HG03097 (cell line): ENCODE data around the gene NPIPA7.
"Not testable (repeated sequence)": the region's sequence is repeated elsewhere in the genome, so short reads cannot be mapped to it uniquely, and the experiment has no call there.

ENCODE experiments used
- ATAC-seq: cut with Tn5 transposase; IDR thresholded peaks from one replicate; pipeline ENCODE4 v1.9.1; 2021; ENCODE audit not compliant: unreplicated experiment, low FRiP score

NPIPA7 gene

DNA sequence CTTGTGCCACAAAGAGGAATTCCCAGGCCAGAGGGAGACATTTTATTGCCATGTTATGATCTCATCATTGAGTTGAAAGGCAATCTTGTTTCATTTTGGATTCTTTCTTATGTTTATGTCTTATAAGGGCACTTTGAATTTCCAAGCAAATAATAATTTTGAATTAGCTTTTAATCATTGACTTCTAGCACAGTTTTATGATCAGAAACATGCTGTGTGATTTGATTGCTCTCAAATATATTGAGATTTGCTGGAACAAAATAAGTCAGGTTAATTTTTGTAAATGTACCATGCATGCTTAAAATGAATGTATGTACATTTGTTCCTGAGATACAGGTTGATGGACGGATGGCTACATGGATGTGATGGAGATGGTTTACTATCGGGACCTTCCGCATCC is at the start of gene NPIPA7:
NPIPA7 (plus strand) TSS at position 301 of the 400 bp plus-strand sequence. CDS start 105 bp downstream, outside the sequence.
- not testable (repeated sequence) for ATAC-seq

DNA sequence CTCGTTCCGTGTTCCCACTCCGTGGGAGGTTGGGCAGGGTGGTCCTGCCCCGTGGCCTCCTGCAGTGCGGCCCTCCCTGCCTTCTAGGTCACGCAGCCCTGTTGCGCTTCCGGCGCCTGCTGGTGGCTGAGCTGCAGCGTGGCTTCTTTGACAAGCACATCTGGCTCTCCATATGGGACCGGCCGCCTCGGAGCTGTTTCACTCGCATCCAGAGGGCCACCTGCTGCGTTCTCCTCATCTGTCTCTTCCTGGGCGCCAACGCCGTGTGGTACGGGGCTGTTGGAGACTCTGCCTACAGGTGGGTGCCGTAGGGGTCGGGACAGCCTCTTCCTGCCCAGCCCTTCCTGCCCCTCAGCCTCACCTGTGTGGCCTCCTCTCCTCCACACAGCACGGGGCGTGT is 47.5 kb upstream of the NPIPA7 start:
- ATAC-seq, result not testable (repeated sequence)

DNA sequence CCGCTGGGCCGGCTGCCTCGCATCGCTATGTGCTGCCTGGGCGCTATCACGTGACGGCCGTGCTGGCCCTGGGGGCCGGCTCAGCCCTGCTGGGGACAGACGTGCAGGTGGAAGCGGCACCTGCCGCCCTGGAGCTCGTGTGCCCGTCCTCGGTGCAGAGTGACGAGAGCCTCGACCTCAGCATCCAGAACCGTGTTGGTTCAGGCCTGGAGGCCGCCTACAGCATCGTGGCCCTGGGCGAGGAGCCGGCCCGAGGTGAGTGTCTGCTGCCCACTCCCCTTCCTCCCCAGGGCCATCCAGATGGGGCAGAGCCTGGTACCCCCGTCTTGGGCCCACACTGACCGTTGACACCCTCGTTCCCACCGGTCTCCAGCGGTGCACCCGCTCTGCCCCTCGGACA is 21.4 kb upstream of the NPIPA7 start:
- not testable (repeated sequence) for ATAC-seq

DNA sequence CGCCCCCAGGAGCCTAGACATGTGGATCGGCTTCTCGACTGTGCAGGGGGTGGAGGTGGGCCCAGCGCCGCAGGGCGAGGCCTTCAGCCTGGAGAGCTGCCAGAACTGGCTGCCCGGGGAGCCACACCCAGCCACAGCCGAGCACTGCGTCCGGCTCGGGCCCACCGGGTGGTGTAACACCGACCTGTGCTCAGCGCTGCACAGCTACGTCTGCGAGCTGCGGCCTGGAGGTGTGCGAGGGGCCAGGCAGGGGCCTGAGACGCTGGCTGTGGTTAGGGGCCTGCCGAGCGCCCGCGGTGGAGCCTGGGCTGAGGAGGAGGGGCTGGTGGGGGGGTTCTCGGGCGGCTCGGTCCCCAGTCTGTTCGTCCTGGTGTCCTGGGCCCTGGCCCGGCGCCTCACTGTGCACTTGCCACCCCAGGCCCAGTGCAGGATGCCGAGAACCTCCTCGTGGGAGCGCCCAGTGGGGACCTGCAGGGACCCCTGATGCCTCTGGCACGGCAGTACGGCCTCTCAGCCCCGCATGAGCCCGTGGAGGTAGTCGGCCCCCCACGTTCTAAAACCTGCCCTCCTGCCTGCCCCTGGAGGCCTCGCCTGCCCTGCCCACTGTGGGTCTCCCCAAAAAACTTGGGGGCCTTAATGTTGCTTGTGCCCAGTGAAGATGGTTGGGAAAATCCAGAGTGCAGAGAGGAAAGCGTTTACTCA is 20.2 kb upstream of the NPIPA7 start:
- not testable (repeated sequence) for ATAC-seq

DNA sequence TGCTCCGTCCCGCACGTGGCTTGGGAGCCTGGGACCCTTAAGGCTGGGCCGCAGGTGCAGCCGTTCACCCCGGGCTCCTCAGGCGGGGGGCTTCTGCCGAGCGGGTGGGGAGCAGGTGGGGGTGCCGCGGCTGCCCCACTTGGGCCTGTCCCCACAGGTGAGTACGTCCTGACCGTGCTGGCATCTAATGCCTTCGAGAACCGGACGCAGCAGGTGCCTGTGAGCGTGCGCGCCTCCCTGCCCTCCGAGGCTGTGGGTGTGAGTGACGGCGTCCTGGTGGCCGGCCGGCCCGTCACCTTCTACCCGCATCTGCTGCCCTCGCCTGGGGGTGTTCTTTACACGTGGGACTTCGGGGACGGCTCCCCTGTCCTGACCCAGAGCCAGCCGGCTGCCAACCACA is 15.3 kb upstream of the NPIPA7 start:
- not testable (repeated sequence) for ATAC-seq

DNA sequence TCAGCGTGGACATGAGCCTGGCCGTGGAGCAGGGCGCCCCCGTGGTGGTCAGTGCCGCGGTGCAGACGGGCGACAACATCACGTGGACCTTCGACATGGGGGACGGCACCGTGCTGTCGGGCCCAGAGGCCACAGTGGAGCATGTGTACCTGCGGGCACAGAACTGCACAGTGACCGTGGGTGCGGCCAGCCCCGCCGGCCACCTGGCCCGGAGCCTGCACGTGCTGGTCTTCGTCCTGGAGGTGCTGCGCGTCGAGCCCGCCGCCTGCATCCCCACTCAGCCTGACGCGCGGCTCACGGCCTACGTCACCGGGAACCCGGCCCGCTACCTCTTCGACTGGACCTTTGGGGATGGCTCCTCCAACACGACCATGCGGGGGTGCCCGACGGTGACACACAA is 14.8 kb upstream of the NPIPA7 start:
- ATAC-seq, result not testable (repeated sequence)

GRCh38 chr16:16364701-16365100 is 14.2 kb upstream of the NPIPA7 start:
- ATAC-seq, result not testable (repeated sequence)

DNA sequence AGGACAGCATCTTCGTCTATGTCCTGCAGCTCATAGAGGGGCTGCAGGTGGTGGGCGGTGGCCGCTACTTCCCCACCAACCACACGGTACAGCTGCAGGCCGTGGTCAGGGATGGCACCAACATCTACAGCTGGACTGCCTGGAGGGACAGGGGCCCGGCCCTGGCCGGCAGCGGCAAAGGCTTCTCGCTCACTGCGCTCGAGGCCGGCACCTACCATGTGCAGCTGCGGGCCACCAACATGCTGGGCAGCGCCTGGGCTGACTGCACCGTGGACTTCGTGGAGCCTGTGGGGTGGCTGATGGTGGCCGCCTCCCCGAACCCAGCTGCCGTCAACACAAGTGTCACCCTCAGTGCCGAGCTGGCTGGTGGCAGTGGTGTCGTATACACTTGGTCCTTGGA is 13.6 kb upstream of the NPIPA7 start:
- ATAC-seq, result not testable (repeated sequence)

GRCh38 chr16:16365851-16366250 is 13.1 kb upstream of the NPIPA7 start:
- ATAC-seq, result not testable (repeated sequence)

DNA sequence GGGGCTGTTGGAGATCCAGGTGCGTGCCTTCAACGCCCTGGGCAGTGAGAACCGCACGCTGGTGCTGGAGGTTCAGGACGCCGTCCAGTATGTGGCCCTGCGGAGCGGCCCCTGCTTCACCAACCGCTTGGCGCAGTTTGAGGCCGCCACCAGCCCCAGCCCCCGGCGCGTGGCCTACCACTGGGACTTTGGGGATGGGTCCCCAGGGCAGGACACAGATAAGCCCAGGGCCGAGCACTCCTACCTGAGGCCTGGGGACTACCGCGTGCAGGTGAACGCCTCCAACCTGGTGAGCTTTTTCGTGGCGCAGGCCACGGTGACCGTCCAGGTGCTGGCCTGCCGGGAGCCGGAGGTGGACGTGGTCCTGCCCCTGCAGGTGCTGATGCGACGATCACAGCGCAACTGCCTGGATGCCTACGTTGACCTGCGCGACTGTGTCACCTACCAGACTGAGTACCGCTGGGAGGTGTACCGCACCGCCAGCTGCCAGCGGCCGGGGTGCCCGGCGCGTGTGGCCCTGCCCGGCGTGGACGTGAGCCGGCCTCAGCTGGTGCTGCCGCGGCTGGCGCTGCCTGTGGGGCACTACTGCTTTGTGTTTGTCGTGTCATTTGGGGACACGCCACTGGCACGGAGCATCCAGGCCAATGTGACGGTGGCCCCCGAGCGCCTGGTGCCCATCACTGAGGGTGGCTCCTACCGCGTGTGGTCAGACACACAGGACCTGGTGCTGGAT is 12.2 kb upstream of the NPIPA7 start:
- ATAC-seq, result not testable (repeated sequence)

GRCh38 chr16:16367285-16367628 is 11.7 kb upstream of the NPIPA7 start:
- ATAC-seq, result not testable (repeated sequence)

- not testable (repeated sequence) for ATAC-seq
Measured at GRCh38 chr16:16369081-16369856, 9.7 kb upstream of the NPIPA7 start.

DNA sequence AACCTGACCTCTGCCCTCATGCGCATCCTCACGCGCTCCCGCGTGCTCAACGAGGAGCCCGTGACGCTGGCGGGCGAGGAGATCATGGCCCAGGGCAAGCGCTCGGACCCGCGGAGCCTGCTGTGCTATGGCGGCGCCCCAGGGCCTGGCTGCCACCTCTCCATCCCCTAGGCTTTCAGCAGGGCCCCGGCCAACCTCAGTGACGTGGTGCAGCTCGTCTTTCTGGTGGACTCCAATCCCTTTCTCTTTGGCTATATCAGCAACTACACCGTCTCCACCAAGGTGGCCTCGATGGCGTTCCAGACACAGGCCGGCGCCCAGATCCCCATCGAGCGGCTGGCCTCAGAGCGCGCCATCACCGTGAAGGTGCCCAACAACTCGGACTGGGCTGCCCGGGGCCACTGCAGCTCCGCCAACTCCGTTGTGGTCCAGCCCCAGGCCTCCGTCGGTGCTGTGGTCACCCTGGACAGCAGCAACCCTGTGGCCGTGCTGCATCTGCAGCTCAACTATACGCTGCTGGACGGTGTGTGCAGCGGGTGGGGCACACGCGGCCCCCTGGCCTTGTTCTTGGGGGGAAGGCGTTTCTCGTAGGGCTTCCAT is 7.7 kb upstream of the NPIPA7 start:
- ATAC-seq, result not testable (repeated sequence)

GRCh38 chr16:16374192-16374591 is 4.7 kb upstream of the NPIPA7 start:
- ATAC-seq, result not testable (repeated sequence)

- not testable (repeated sequence) for ATAC-seq
Measured at GRCh38 chr16:16399685-16400084, 20.7 kb downstream of the NPIPA7 start.

DNA sequence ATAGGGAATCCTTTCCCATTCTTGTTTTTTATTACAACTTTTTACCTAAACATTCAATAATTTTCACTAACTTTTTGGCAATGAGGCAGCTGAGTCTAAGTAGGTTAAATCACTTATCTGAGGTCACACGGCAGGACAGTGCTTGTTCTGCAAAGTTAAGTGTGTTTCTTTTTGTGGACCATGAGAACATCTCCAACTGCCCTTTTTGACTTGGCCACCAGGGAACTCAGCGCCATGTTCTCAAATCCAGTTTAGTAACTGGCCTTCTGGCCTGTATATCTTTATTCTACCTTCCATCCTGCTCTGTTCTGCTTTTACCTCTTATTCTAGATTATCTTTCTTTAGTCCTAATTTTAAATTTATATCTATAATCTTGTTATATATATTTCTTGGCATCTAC is 23.4 kb downstream of the NPIPA7 start:
- not testable (repeated sequence) for ATAC-seq

DNA sequence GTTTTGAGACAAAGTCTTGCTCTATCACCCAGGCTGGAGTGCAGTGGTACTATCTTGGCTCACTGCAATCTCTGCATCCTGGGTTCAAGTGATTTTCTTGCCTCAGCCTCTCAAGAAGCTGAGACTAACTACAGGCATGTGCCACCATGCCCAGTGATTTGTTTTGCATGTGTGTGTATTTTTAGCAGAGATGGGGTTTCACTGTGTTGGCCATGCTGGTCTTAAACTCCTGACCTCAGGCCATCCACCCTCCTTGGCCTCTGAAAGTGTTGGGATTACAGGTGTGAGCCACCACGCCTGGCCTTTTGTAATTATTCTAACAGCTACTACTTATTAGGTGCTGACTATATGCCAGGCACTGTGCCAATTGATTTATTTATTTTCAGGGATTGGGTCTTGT is 25.3 kb downstream of the NPIPA7 start:
- ATAC-seq, result not testable (repeated sequence)

- ATAC-seq, result not testable (repeated sequence)
Measured at GRCh38 chr16:16405421-16405820, 26.5 kb downstream of the NPIPA7 start.

- not testable (repeated sequence) for ATAC-seq
Measured at GRCh38 chr16:16408430-16408829, 29.5 kb downstream of the NPIPA7 start.

DNA sequence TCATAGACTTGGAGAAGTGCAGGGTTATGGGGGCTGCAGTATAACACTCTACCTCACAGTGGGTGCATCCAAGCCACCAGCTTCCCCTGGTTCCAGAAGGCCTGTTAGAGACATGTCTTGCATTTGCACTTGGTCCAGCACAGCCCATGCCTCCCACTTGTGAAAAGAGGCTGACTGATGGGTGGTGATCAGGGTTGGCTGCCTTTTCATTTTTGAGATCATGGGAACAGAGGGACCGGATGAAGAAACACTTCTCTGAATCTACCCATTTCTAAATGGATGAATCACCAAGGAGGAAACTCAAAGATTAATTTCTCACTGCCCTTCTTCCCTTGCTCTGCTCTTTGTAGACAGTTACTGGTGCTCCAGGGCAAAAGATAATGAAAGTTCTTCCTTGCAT is 34.8 kb downstream of the NPIPA7 start:
- not testable (repeated sequence) for ATAC-seq

- ATAC-seq, result not testable (repeated sequence)
Measured at GRCh38 chr16:16417071-16417470, 38.1 kb downstream of the NPIPA7 start.
